ENCODE results near the gene PARVB. TPM values are rescaled to one million over a fixed set of nuclear protein-coding genes. Genes with fewer than 3 reads are reported as not detected.

Gene PARVB
- total RNA-seq, 1 donor from 2014 or later: 12.7 TPM

GRCh38 chr22:44028091-44028490 is 4.0 kb downstream of the PARVB start:
- Mint-ChIP-seq H3K9me3 (peaks cover 2% of the 10 kb centered on the region), H3K4me3 (no peak overlapping the region), H3K27ac (no peak overlapping the region), H3K36me3 (no peaks in the 10 kb centered on the region), H3K4me1 (peaks cover 45% of the 10 kb centered on the region), H3K27me3 (ENCODE audit: insufficient read depth, low read depth) (peaks cover 17% of the 10 kb centered on the region)
- Histone ChIP-seq H3K27ac (no peak overlapping the region), H4K20me1 (ENCODE audit: low read depth) (no peaks in the 10 kb centered on the region), H3K4me3 (no peak overlapping the region), H3K79me2 (ENCODE audit: low read depth) (no peaks in the 10 kb centered on the region), H3K4me2 (no peak overlapping the region), H3F3A (ENCODE audit: low read depth) (peaks cover 17% of the 10 kb centered on the region), H3K36me3 (no peaks in the 10 kb centered on the region), H2AFZ (replicated peaks) (no peak overlapping the region), H3K27me3 (peaks cover 28% of the 10 kb centered on the region), H3K4me1 (peaks cover 5% of the 10 kb centered on the region), H3K9me3 (ENCODE audit: low read depth) (no peaks in the 10 kb centered on the region), H3K9ac (no peak overlapping the region)
- no peak for DNase-seq (ENCODE audit: low spot score)
- TF ChIP-seq EZH2phosphoT487 (IDR thresholded peaks at IDR 0.05) (no peak), EZH2 (IDR thresholded peaks at IDR 0.05) (no peak)
- TF ChIP-seq, protein P1, sequence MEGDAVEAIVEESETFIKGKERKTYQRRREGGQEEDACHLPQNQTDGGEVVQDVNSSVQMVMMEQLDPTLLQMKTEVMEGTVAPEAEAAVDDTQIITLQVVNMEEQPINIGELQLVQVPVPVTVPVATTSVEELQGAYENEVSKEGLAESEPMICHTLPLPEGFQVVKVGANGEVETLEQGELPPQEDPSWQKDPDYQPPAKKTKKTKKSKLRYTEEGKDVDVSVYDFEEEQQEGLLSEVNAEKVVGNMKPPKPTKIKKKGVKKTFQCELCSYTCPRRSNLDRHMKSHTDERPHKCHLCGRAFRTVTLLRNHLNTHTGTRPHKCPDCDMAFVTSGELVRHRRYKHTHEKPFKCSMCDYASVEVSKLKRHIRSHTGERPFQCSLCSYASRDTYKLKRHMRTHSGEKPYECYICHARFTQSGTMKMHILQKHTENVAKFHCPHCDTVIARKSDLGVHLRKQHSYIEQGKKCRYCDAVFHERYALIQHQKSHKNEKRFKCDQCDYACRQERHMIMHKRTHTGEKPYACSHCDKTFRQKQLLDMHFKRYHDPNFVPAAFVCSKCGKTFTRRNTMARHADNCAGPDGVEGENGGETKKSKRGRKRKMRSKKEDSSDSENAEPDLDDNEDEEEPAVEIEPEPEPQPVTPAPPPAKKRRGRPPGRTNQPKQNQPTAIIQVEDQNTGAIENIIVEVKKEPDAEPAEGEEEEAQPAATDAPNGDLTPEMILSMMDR (IDR thresholded peaks at IDR 0.05): no peak

GRCh38 chr22:44029069-44029468 is 5.0 kb downstream of the PARVB start:
- Histone ChIP-seq H3K27ac (no peak overlapping the region), H3K9me3 (ENCODE audit: low read depth) (no peaks in the 10 kb centered on the region), H2AFZ (replicated peaks) (no peak overlapping the region), H3F3A (ENCODE audit: low read depth) (peaks cover 17% of the 10 kb centered on the region), H3K36me3 (no peaks in the 10 kb centered on the region), H4K20me1 (ENCODE audit: low read depth) (no peaks in the 10 kb centered on the region), H3K4me2 (no peak overlapping the region), H3K9ac (no peak overlapping the region), H3K79me2 (ENCODE audit: low read depth) (no peaks in the 10 kb centered on the region), H3K4me3 (no peak overlapping the region), H3K27me3 (peaks cover 20% of the 10 kb centered on the region), H3K4me1 (no peaks in the 10 kb centered on the region)
- no peak for DNase-seq (ENCODE audit: low spot score)
- Mint-ChIP-seq H3K4me3 (no peak overlapping the region), H3K36me3 (no peaks in the 10 kb centered on the region), H3K27ac (no peak overlapping the region), H3K27me3 (ENCODE audit: insufficient read depth, low read depth) (peaks cover 17% of the 10 kb centered on the region), H3K9me3 (peaks cover 2% of the 10 kb centered on the region), H3K4me1 (peaks cover 48% of the 10 kb centered on the region)
- TF ChIP-seq EZH2phosphoT487 (IDR thresholded peaks at IDR 0.05) (no peak), EZH2 (IDR thresholded peaks at IDR 0.05) (no peak)
- TF ChIP-seq, protein P1 (IDR thresholded peaks at IDR 0.05): no peak

GRCh38 chr22:44030051-44030701 is 6.1 kb downstream of the PARVB start:
- H3K9me3 ChIP-seq (ENCODE audit: low read depth): no peaks in the 10 kb centered on the region
- H3K4me2 ChIP-seq: no peak overlapping the region
- no peak overlapping the region for H3K27ac ChIP-seq
- H3K27me3 ChIP-seq: peaks cover 10% of the 10 kb centered on the region
- no peak overlapping the region for H3K4me3 ChIP-seq
- Mint-ChIP-seq H3K4me1 (peaks cover 46% of the 10 kb centered on the region), H3K9me3 (no peaks in the 10 kb centered on the region), H3K27me3 (ENCODE audit: insufficient read depth, low read depth) (peaks cover 14% of the 10 kb centered on the region), H3K36me3 (no peaks in the 10 kb centered on the region), H3K4me3 (no peak overlapping the region), H3K27ac (no peak overlapping the region)
- H3K36me3 ChIP-seq: no peaks in the 10 kb centered on the region
- TF ChIP-seq EZH2phosphoT487 (IDR thresholded peaks at IDR 0.05) (no peak), EZH2 (IDR thresholded peaks at IDR 0.05) (no peak)
- TF ChIP-seq, protein P1 (IDR thresholded peaks at IDR 0.05): no peak
- H3K4me1 ChIP-seq: no peaks in the 10 kb centered on the region
- H3F3A ChIP-seq (ENCODE audit: low read depth): peaks cover 10% of the 10 kb centered on the region
- H4K20me1 ChIP-seq (ENCODE audit: low read depth): no peaks in the 10 kb centered on the region
- H2AFZ ChIP-seq (replicated peaks): no peak overlapping the region
- no peak for DNase-seq (ENCODE audit: low spot score)
- no peak overlapping the region for H3K9ac ChIP-seq
- no peaks in the 10 kb centered on the region for H3K79me2 ChIP-seq (ENCODE audit: low read depth)

Data from neural progenitor cell (in vitro differentiated cells).